MM.1S (cell line): ENCODE results near the gene CLMP.

ENCODE experiments used
- CTCF ChIP-seq: fragments of 300-600 bp; sonication (generic); IDR thresholded peaks from 2 replicates; pipeline ENCODE4 v1.5.1; 2016; ENCODE audit warnings: antibody characterized with exemption, low read length, mixed read lengths
- EZH2 ChIP-seq: fragments of 300-600 bp; sonication (generic); optimal IDR thresholded peaks from 2 replicates; pipeline ENCODE3; 2017; ENCODE audit warnings: low read depth, mild to moderate bottlenecking, antibody characterized with exemption, low read length, mixed read lengths
- EZH2phosphoT487 ChIP-seq: fragments of 300-600 bp; sonication (generic); IDR thresholded peaks from 2 replicates; pipeline ENCODE4 v1.6.1; 2018; ENCODE audit warnings: antibody characterized with exemption, low read length

DNA sequence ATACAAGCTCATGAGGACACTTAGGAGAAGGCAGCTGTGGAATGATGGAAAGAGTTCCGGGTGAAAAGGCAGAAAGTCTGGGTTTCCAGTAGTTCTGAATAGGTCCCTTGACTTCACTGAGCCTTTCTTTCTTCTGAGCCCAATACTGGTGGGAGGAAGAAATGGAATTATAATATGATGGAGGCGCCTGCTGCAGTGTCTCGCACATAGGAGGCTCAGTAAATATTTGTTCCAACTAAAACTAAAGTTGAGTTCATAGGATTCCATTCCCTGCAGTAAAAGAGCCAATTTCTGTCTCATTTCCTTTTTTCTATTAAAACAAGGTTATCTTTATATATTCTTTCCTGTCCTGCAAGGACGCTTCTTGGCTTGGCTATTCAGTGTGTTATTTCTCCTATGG is 5.2 kb upstream of the CLMP start:
- TF ChIP-seq CTCF, result no peak
- TF ChIP-seq EZH2, result no peak
- no peak for TF ChIP-seq EZH2phosphoT487
